Esophagus squamous epithelium (tissue), 5 donors: Measurements from ENCODE around the gene LINS1. TPM values are rescaled to one million over a fixed set of nuclear protein-coding genes. Genes with fewer than 3 reads are reported as not detected.

Experiments used
- DNase-seq: peaks from one replicate; lab custom pipeline; 2025; lab: John Stamatoyannopoulos, UW
- H3K27ac ChIP-seq, 4 donors: fragments of 200-600 bp; sonication (generic); one replicate each; pipeline ENCODE4 v1.5.1; 2016 to 2019; ENCODE audit warnings: mild to moderate bottlenecking in 1 of 4
- H3K27me3 ChIP-seq, 4 donors: fragments of 200-600 bp; sonication (generic); 1 replicate in 3 of 4; 2 replicates in 1 of 4; pipeline versions ENCODE4 v1.5.1 to v1.6.0; 2017 to 2021; ENCODE audit warnings: antibody characterized with exemption in 1 of 4
- H3K36me3 ChIP-seq, 3 donors: fragments of 200-600 bp; sonication (generic); one replicate each; pipeline ENCODE4 v1.5.1; 2016 to 2019
- H3K4me1 ChIP-seq, 3 donors: fragments of 200-600 bp; sonication (generic); one replicate each; pipeline ENCODE4 v1.5.1; 2017 to 2019
- H3K4me3 ChIP-seq, 4 donors: fragments of 200-600 bp; sonication (generic); 1 replicate in 3 of 4; 2 replicates in 1 of 4; pipeline ENCODE4 v1.5.1; 2016 to 2019; ENCODE audit warnings: mild to moderate bottlenecking in 2 of 4, moderate library complexity in 1 of 4
- H3K9me3 ChIP-seq, 3 donors: fragments of 200-600 bp; sonication (generic); one replicate each; pipeline ENCODE4 v1.5.1; 2016 to 2019
- CTCF ChIP-seq, 6 experiments: fragments of 450-650 bp in 4 of 6; fragments of 200-600 bp in 2 of 6; sonication (generic) in 2 of 6; IDR thresholded peaks; one replicate each; pipeline ENCODE4 v1.5.1; 2016 to 2019; ENCODE audit warnings: antibody characterized with exemption in 6 of 6, mild to moderate bottlenecking in 4 of 6, moderate library complexity in 4 of 6
- POLR2A ChIP-seq, 4 donors: fragments of 450-650 bp; IDR thresholded peaks; one replicate each; pipeline ENCODE4 v1.6.1; 2017; ENCODE audit warnings: antibody characterized with exemption in 4 of 4, mild to moderate bottlenecking in 4 of 4, moderate library complexity in 3 of 4
- WGBS, 2 donors: methylation state at CpG; one replicate each; pipeline ENCODE4 v1.1.5; 2018; 5-methylcytosine and 5-hydroxymethylcytosine counted together
- intact Hi-C: fragments of 100-400 bp; cut with DNase I; formaldehyde crosslinking; loops from one replicate; pipeline ENCODE4 v1.15.0; 2022
- total RNA-seq, 4 donors: library from RNA; depleted of rRNA; stranded (reverse); fragments of >200 nt; gene quantifications; one replicate each; pipeline ENCODE4 v1.1.0, GENCODE V29; 2016
- donor health status: DM: yes; HTN: yes; CAD: no.

The LINS1 gene
- total RNA-seq, 4 donors from 2014 or later = 9.1 to 44.6 (median 19.4) TPM

- TF ChIP-seq CTCF (IDR thresholded peaks at IDR 0.05) = no peak
- no peak for TF ChIP-seq POLR2A (IDR thresholded peaks at IDR 0.05)
Measured at GRCh38 chr15:100642950-100643338, 41.0 kb upstream of the LINS1 start.

GRCh38 chr15:100642213-100642949 is 40.4 kb upstream of the LINS1 start:
- DNase-seq = no peak
- WGBS, 2 donors = 88 to 94% methylated on average over 8 of the region's 9 CpGs

More at GRCh38 chr15:100642950-100643338, 41.0 kb upstream of the LINS1 start:
- H3K36me3 ChIP-seq = peaks cover 0 to under 1% (median 0%) of the 10 kb centered on the region in 3 donors
- no peaks in the 10 kb centered on the region for H3K4me1 ChIP-seq
- H3K9me3 ChIP-seq = no peaks in the 10 kb centered on the region
- no peak overlapping the region for H3K27ac ChIP-seq
- no peaks in the 10 kb centered on the region for H3K27me3 ChIP-seq
- no peak overlapping the region for H3K4me3 ChIP-seq
- no peak for DNase-seq
- WGBS, 2 donors = 77 to 88% methylated on average over 4 of the region's 4 CpGs
- intact Hi-C loops = no loop called here

GRCh38 chr15:100638177-100638730 is 36.3 kb upstream of the LINS1 start:
- no peak for DNase-seq
- TF ChIP-seq CTCF (IDR thresholded peaks at IDR 0.05) (no peak), POLR2A (IDR thresholded peaks at IDR 0.05) (no peak)
- no peak overlapping the region for H3K4me3 ChIP-seq
- H3K27me3 ChIP-seq = no peaks in the 10 kb centered on the region
- peaks cover 0 to 4% (median 0%) of the 10 kb centered on the region in 3 donors for H3K36me3 ChIP-seq
- WGBS, 2 donors = 90 to 91% methylated on average over 11 of the region's 11 CpGs
- intact Hi-C loops = no loop called here
- no peaks in the 10 kb centered on the region for H3K9me3 ChIP-seq
- H3K4me1 ChIP-seq = peaks cover 0 to 12% (median 4%) of the 10 kb centered on the region in 3 donors
- H3K27ac ChIP-seq = no peak overlapping the region

More at GRCh38 chr15:100642213-100642949, 40.4 kb upstream of the LINS1 start:
- no peak overlapping the region for H3K4me3 ChIP-seq
- H3K4me1 ChIP-seq = no peaks in the 10 kb centered on the region
- H3K27me3 ChIP-seq = no peaks in the 10 kb centered on the region
- intact Hi-C loops = no loop called here
- H3K27ac ChIP-seq = no peak overlapping the region
- no peaks in the 10 kb centered on the region for H3K36me3 ChIP-seq
- TF ChIP-seq CTCF (IDR thresholded peaks at IDR 0.05) (no peak), POLR2A (IDR thresholded peaks at IDR 0.05) (no peak)
- no peaks in the 10 kb centered on the region for H3K9me3 ChIP-seq

GRCh38 chr15:100635406-100636071 is 33.6 kb upstream of the LINS1 start:
- no peaks in the 10 kb centered on the region for H3K27me3 ChIP-seq
- peaks cover 0 to 12% (median 4%) of the 10 kb centered on the region in 3 donors for H3K4me1 ChIP-seq
- TF ChIP-seq CTCF (IDR thresholded peaks at IDR 0.05) = no peak
- no peak for TF ChIP-seq POLR2A (IDR thresholded peaks at IDR 0.05)
- intact Hi-C loops = no loop called here
- no peaks in the 10 kb centered on the region for H3K9me3 ChIP-seq
- DNase-seq = no peak
- H3K36me3 ChIP-seq = peaks cover 0 to 31% (median 4%) of the 10 kb centered on the region in 3 donors
- no peak overlapping the region for H3K27ac ChIP-seq
- no peak overlapping the region for H3K4me3 ChIP-seq
- WGBS, 2 donors = 68 to 70% methylated on average over 8 to 10 of the region's 11 CpGs

GRCh38 chr15:100633763-100634075 is 31.7 kb upstream of the LINS1 start:
- Histone ChIP-seq H3K9me3 (no peaks in the 10 kb centered on the region), H3K4me3 (no peak overlapping the region), H3K27me3 (no peaks in the 10 kb centered on the region), H3K27ac (no peak overlapping the region), H3K4me1 (peaks cover 0 to 12% (median 4%) of the 10 kb centered on the region in 3 donors), H3K36me3 (peaks cover 0 to 48% (median 4%) of the 10 kb centered on the region in 3 donors)
- no peak for TF ChIP-seq POLR2A (IDR thresholded peaks at IDR 0.05)
- TF ChIP-seq CTCF (IDR thresholded peaks at IDR 0.05) = no peak
- intact Hi-C loops = loop anchor here (5.0 kb wide), 1 partner anchor 239 kb away; no protein-coding TSS in a partner anchor
- WGBS, 2 donors = 62 to 75% methylated on average over 1 of the region's 1 CpG
- no peak for DNase-seq
